GM12875 (cell line): Measurements from ENCODE around the gene AGPAT3.

ENCODE experiments used
- H3K4me3 ChIP-seq: one replicate; pipeline ENCODE4 v1.5.1; 2011; ENCODE audit warnings: low read depth, low read length, control low read depth
- CTCF ChIP-seq: IDR thresholded peaks from 2 replicates; pipeline ENCODE4 v1.5.1; 2011; ENCODE audit warnings: low read depth, mild to moderate bottlenecking, control low read depth, inconsistent platforms, low read length, moderate library complexity, borderline replicate concordance; ENCODE audit not compliant: insufficient read depth

Gene AGPAT3

DNA sequence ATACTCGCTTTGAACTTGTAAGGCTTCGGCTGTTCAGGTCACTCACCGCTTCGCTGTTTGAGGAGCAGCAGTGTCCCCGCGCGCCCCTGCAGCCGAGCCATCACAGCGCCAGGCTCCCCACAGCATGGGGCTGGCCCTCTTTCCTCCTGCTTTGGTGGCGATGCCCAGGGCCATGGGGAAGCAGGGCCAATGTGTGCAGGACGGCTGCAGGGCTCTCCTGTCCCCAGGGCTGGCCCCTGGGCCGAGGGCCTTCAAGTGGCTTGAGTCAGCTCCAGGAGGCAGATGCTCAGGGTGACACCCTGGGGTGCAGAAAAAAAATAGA lies 108.6 kb downstream of the AGPAT3 start:
- no peak for TF ChIP-seq CTCF
- H3K4me3 ChIP-seq = no peak overlapping the region

DNA sequence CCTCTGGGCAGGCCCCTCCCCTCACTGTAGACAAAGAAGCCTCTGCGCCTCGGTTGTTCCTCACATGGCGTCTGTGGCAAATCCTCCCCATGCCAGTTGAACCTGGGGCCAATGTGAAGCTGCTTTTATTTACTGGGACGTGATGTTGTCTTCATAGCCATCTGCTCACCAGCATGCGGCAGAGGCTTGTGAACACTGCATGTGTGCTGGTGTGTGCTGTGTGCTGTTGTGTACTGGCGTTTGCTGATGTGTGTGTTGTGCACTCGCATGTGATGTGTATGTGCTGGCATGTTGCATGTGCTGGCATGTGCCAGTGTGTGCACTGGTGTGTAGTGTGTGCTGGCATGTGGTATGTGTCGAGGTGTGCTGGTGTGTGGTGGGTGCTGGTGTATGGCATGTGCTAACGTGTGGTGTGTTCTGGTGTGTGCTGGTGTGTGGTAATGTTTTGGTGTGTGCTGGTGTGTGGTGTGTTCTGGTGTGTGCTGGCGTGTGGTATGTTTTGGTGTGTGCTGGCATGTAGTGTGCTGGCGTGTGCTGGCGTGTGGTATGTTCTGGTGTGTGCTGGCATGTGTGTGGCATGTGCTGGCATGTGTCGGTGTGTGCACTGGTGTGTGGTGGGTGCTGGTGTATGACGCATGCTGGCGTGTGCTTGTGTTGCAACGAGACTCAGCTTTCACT lies 109.9 kb downstream of the AGPAT3 start:
- TF ChIP-seq CTCF = no peak

GRCh38 chr21:43975469-43976098 lies 110.6 kb downstream of the AGPAT3 start:
- H3K4me3 ChIP-seq = no peak overlapping the region
- TF ChIP-seq CTCF = peak; percentile 97

More for the DNA sequence above, 109.9 kb downstream of the AGPAT3 start:
- no peak overlapping the region for H3K4me3 ChIP-seq

GRCh38 chr21:43976661-43977060 lies 111.6 kb downstream of the AGPAT3 start:
- no peak overlapping the region for H3K4me3 ChIP-seq
- no peak for TF ChIP-seq CTCF

DNA sequence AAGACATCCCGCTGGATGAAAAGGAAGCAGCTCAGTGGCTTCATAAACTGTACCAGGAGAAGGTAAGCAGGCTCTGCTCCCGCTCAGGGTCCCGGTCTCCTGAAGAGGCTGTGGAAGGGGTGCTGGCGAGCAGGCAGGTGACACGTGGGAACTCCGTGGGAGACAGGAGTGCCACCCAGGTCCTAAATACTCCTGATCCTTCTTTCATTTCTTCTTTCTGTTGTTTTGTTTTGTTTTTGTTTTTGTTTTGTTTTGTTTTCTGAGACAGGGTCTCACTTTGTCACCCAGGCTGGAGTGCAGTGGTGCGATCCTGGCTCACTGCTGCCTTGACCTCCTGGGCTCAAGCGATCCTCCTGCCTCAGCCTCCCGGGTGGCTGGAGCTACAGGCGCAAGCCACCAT lies 113.0 kb downstream of the AGPAT3 start:
- no peak for TF ChIP-seq CTCF

DNA sequence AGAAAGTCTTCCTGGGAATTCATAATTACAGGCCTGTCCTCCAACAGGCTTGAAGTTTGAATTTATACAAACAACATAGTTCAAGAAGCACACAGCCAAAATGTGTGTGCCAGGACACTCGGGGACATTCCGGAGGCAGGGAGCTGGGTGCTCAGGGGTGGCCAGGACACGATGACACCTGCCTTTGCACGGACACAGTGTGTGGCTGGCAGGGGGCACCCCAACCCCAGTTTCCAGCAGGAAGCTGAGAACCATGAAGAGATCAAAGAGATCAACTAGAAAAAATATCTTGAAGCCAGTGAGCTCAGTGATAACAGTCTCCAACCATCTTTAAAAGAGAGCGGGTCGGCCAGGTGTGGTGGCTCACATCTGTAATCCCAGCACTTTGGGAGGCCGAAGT lies 114.6 kb downstream of the AGPAT3 start:
- TF ChIP-seq CTCF = no peak
- H3K4me3 ChIP-seq = no peak overlapping the region

More for the DNA sequence above, 113.0 kb downstream of the AGPAT3 start:
- H3K4me3 ChIP-seq = no peak overlapping the region

DNA sequence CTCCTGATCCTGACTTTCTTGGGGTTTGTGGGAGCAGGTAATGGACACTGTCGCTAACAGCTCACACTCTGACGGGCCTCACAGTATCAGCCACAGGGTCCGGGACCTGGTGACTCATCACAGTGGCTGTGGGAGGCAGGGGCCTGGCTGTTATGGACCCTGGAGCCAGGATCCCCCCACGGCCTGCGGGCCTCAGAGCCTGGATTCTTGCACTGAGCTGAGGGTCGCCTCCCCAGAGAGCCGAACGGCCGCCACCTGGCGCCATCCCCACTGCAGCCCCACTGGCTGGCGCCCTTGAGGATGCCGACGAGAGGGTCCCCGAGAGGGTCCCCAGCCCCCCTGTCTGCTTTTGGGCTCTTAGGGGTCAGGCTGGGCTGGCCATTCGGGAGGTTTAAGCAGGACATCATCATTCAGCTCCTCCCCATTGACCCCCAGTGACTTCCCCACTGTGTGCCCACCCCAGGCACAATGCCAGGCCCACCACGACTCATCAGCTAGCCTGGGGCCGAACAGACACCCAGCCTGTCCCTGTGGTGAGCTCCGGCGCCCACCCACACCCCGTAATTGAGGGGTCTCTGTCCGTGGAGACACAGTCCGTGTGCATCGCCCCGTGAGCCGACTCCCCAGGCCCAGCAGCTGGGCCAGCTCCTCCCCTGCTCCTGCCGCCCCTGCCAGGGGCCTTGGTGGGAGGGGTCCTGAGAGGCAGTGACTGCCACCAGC lies 116.3 kb downstream of the AGPAT3 start:
- TF ChIP-seq CTCF = no peak
- no peak overlapping the region for H3K4me3 ChIP-seq
